Inferior parietal cortex (tissue), 1 donor: ENCODE results near the gene ZSCAN30.

Experiments
- DNase-seq: peaks from one replicate; pipeline ENCODE4 v3.0.0-alpha.2; 2016; ENCODE audit errors: extremely low spot score

Gene ZSCAN30

DNA sequence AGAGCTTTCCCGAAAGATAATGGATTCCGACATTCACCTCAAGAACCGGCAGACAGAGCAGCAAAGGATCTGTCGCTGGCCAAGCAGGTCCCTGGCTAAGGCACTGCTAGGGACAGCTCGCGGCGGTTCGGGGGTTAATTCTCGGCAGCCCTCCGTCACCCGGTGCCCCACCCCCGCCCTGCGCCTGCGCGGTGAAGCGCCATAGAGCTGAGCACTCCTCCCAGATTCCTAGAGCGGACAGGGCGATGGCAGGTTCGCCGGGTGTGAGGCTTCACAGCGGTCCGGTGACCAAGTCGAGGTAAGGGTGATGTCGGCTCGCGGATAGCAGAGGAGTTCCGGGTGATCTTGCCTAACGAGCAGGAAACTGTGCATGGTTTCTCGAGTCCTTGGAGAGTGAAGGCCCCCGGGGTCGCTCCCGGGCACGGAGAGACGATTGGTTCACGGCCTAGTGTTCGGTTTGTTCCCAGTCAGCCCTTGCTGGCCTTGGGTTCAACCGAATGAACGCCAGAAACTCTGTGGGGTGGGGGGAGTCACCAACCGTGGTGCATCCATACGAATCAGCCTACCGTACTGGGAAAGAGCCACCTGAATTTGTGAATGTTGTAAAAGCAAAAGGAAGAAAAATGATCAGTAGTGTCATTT, at the start of gene ZSCAN30:
Gene ZSCAN30, minus strand, starts transcription at position 136 of the 642 bp plus-strand sequence. CDS start 25,877 bp downstream, outside the sequence.
- DNase-seq = peak; percentile 91

GRCh38 chr18:35337286-35337685, 47.3 kb upstream of the ZSCAN30 start:
- DNase-seq = no peak

DNA sequence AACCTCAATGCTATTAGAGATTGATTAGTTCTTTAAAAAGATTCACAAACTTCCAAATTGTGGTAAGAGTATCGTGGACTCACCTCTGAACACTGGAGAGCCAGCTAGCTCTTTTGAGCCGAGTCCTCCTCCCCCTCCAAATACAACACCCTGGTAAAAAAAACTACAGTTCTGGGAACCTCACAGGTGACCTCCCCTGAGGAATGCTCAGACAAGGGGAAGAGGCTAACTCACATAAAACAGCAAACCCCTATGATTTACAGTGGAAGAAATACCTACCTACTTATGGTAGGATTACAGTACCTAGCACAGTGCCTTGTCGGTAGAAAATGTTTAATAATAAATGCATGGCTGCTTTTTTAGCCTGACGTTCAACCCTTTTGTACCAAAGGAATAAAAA, 45.8 kb upstream of the ZSCAN30 start:
- no peak for DNase-seq

- no peak for DNase-seq
Measured at GRCh38 chr18:35334821-35335220, 44.8 kb upstream of the ZSCAN30 start.

- no peak for DNase-seq
Measured at GRCh38 chr18:35334212-35334611, 44.2 kb upstream of the ZSCAN30 start.

DNA sequence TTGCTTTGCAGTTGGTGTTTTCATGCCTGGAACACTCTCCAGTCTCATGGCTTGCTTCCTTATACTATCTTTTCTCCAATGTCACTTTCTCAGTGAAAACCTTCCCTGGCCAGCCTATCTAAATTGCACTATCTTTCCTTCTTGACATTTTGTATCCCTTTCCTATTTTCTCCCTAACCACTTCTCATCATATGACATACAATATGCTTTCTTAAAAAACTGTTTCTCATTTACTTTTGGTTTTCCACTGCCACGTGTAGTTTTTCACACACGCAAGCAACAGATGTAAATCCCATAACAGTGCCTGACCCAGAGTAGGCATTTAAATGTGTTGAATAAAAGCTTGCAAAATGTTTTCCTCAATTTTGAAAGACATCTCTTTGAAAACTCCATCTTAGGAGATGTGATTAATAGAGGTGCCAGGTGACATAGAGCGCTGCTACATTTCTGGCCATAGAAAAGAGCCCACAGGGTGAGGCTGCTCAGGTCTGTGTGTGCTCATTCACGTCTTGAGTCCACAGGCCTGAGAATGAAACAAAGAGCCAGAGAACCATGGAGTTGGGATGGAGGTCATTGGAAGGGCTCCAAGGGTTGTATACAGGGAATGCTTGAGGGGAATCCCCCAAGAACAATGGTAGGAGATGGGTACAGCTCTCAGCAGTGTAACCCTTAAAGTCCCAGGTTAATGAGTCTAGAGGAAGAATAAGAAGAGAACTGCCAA, 41.5 kb upstream of the ZSCAN30 start:
- no peak for DNase-seq

DNA sequence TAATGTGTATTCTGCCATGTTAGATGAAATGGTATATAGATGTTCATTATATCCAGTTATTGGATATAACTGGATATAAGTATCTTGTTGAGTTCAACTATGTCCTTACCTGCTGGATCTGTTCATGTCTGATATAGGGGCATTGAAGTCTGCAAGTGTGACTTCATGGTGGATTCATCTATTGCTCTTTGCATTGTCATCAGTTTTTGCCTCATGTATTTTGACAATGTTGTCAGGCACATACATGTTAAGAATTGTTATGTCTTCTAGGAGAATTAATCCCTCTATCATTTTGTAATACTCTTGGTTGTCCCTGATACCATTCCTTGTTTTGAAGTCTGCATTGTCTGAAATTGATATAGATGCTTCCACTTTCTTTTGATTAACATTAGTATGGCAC, 38.8 kb upstream of the ZSCAN30 start:
- DNase-seq = no peak

- DNase-seq = no peak
Measured at GRCh38 chr18:35326695-35327387, 36.8 kb upstream of the ZSCAN30 start.

- DNase-seq = no peak
Measured at GRCh38 chr18:35324926-35325655, 35.1 kb upstream of the ZSCAN30 start.

GRCh38 chr18:35322486-35323458, 32.7 kb upstream of the ZSCAN30 start:
- peak; percentile 12 for DNase-seq

- DNase-seq = no peak
Measured at GRCh38 chr18:35311496-35311895, 21.5 kb upstream of the ZSCAN30 start.

DNA sequence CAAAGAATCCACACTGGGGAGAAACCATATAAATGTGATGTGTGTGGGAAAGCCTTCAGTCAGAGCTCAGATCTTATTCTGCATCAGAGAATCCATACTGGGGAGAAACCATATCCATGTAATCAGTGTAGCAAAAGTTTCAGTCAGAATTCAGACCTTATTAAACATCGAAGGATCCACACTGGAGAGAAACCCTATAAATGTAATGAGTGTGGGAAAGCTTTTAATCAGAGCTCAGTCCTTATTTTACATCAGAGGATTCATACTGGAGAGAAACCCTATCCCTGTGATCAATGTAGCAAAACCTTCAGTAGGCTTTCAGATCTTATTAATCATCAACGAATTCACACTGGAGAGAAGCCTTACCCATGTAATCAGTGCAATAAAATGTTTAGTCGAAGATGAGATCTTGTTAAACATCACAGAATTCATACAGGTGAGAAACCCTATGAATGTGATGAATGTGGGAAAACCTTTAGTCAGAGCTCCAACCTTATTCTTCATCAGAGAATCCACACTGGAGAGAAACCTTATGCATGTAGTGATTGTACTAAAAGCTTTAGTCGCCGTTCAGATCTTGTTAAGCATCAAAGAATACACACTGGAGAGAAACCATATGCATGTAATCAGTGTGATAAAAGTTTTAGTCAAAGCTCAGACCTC, 16.7 kb upstream of the ZSCAN30 start:
- DNase-seq = no peak

GRCh38 chr18:35303610-35304009, 13.6 kb upstream of the ZSCAN30 start:
- DNase-seq = no peak

- DNase-seq = peak; percentile 29
Measured at GRCh38 chr18:35296060-35296459, 6.0 kb upstream of the ZSCAN30 start.

- no peak for DNase-seq
Measured at GRCh38 chr18:35291166-35291565, 1.1 kb upstream of the ZSCAN30 start.

DNA sequence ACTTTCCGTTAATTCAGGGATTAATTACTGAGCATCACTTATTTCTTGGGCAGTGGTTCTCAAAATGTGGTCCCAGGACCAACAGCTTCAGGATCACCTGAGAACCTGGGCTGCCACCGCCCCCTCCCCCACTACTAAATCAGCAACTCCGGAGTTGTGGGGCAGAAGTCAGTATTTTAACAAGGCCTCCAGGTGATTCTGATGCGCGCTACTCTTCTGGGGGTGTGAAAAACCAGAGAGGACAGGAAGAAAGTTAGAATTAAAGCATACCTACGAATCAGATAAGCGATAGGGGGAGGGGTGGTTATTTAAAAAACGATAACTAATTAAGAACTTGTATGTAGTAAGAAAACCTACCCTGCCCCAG, 319 bp downstream of the ZSCAN30 start:
- no peak for DNase-seq

- peak; percentile 34 for DNase-seq
Measured at GRCh38 chr18:35289293-35289692, 736 bp downstream of the ZSCAN30 start.

DNA sequence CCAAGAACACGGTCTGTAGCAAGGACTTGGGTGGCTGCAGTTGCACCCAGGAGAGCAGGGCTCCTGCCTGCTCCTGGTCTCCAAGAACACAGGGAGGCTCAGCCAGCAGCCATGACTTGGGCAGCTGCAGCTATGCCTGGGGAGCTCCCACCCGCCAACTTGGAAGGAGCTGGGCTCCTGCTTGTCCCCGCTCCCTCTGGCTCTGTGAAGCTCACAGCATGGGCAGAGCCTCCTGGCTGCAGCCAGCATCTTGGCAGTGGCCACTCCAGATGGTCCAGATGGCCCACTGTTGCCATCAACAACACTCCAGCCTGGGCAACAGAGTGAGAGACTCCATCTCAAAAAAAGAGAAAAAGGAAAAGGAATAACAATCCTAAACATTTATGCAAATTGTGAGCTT, 5.2 kb downstream of the ZSCAN30 start:
- no peak for DNase-seq

GRCh38 chr18:35283923-35284794, 5.9 kb downstream of the ZSCAN30 start:
- no peak for DNase-seq

DNA sequence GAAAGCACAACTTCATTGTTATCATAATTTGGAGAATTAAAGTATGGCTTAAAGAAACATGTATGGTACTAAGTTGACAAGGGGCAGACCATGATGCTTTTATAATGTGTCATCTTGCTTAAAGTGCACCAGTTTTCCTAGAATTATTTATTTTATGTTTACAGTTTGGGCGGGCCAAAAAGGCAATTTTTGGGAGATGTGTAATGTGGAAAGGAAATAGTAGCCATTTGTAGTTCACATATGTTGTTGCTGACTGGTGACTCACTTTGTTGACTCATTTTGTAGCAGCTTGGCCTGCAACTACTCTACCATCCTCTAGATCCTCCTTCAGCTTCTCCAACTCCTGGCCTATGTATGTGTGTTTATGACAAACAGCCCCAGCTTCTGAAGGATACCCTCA, 7.7 kb downstream of the ZSCAN30 start:
- no peak for DNase-seq
